ENCODE measurements around the gene LGALSL. TPM values are rescaled to one million over a fixed set of nuclear protein-coding genes. Genes with fewer than 3 reads are reported as not detected.

The LGALSL gene
- total RNA-seq, 2 donors from 2014 or later: 26.4 to 34.8 TPM

DNA sequence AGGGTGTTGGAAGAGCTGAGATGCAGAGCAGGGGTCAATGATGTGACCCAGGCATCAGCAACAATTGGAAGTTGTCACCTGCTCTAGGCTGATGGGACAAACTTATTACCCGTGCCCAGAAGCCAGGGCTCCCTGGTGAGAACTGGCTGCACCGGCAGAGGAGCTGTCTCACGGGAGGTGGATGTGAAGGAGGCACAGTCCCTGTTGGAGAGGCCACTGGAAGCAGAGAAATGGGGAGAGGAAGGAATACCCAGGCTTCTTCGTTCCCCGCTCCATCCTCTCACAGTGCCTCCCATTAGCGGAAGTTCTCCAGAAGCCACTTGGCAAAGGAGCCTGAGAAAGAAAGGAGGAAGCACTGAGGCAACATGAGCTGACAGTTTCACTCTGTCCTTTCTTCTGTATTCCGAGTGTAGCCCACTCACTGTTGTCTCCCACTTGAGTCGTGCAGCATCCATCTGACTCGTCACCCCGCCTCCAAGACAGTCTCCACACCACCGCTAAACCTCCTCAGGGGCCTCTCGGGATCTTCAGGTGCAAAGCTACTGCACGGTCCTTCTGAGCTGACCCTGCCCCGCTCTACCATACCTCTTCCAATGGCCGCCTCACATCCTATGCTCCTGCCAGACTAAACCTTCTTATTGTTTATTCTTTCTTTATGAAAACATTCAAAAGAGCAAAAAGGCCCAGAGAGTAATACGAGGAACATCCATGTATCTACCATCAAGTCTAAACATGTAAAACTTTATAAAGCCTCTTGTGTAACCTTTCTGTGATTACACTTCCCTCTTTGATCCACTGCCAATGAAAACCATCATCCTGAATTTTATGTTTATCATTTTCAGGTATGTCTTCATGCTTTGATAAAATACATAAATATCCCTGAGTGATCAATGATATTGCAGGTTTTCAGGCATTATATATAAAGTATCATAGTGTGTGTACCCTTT is 51.1 kb downstream of the LGALSL start:
- no peak overlapping the region for H3K27ac ChIP-seq
- intact Hi-C loops (cut with DNase I): no loop called here
- H3K36me3 ChIP-seq: no peaks in the 10 kb centered on the region
- TF ChIP-seq, protein P1, sequence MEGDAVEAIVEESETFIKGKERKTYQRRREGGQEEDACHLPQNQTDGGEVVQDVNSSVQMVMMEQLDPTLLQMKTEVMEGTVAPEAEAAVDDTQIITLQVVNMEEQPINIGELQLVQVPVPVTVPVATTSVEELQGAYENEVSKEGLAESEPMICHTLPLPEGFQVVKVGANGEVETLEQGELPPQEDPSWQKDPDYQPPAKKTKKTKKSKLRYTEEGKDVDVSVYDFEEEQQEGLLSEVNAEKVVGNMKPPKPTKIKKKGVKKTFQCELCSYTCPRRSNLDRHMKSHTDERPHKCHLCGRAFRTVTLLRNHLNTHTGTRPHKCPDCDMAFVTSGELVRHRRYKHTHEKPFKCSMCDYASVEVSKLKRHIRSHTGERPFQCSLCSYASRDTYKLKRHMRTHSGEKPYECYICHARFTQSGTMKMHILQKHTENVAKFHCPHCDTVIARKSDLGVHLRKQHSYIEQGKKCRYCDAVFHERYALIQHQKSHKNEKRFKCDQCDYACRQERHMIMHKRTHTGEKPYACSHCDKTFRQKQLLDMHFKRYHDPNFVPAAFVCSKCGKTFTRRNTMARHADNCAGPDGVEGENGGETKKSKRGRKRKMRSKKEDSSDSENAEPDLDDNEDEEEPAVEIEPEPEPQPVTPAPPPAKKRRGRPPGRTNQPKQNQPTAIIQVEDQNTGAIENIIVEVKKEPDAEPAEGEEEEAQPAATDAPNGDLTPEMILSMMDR (IDR thresholded peaks at IDR 0.05): no peak
- no peak overlapping the region for H3K4me3 ChIP-seq
- DNase-seq: no peak
- H3K27me3 ChIP-seq: no peaks in the 10 kb centered on the region
- H3K9me3 ChIP-seq: no peaks in the 10 kb centered on the region
- H3K4me1 ChIP-seq: no peaks in the 10 kb centered on the region
- no peak overlapping the region for H3K9ac ChIP-seq (ENCODE audit: low read depth in 2 of 2, low read length in 2 of 2)

DNA sequence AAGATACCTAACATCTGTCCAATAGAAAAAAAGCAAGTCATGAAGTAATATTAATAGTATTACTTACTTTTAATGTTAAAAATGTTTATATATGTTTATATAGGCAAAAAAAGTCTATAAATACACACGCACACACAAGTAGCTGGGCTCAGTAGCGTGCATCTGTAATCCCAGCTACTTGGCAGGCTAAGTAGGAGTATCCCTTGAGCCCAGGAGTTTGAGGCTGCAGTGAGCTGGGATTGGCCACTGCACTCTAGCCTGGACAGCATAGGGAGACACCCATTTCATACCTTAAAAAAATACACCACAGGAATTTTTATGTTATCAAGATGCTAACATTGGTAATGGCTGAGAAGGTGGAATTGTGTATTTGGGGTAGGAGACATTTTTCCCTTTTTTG is 52.7 kb downstream of the LGALSL start:
- Histone ChIP-seq H3K4me1 (no peaks in the 10 kb centered on the region), H3K9ac (ENCODE audit: low read depth in 2 of 2, low read length in 2 of 2) (no peak overlapping the region), H3K27ac (no peak overlapping the region), H3K9me3 (no peaks in the 10 kb centered on the region), H3K4me3 (no peak overlapping the region), H3K36me3 (no peaks in the 10 kb centered on the region), H3K27me3 (no peaks in the 10 kb centered on the region)
- DNase-seq: no peak
- TF ChIP-seq, protein P1 (IDR thresholded peaks at IDR 0.05): no peak
- intact Hi-C loops (cut with DNase I): no loop called here

Other genes starting within 250 kb of the LGALSL start
- gene AFTPH, start 70.2 kb downstream of the LGALSL start, total RNA-seq: 10 to 100 TPM; 49.4 to 67.3 TPM
- gene SERTAD2, start 199.8 kb downstream of the LGALSL start, total RNA-seq: 10 to 100 TPM; 11.2 to 20.7 TPM

All from colonic mucosa (tissue), 4 donors.